Chondrocyte (in vitro differentiated cells): ENCODE measurements around the gene NCOA1. TPM values are rescaled to one million over a fixed set of nuclear protein-coding genes. Genes with fewer than 3 reads are reported as not detected.

ENCODE experiments used
- DNase-seq: peaks from one replicate; pipeline ENCODE4 v3.0.0; 2021; ENCODE audit warnings: mixed read lengths, low spot score
- H3K27ac Mint-ChIP-seq: one replicate; pipeline ENCODE4 v1.8.0; 2021; ENCODE audit warnings: mild to moderate bottlenecking, moderate library complexity, mixed read lengths; ENCODE audit not compliant: unreplicated experiment
- H3K27me3 Mint-ChIP-seq: 2 replicates; pipeline ENCODE4 v1.8.0; 2021; ENCODE audit warnings: low read depth, mixed read lengths
- H3K36me3 Mint-ChIP-seq: 2 replicates; pipeline ENCODE4 v1.8.0; 2021; ENCODE audit warnings: low read depth, mixed read lengths
- H3K4me1 Mint-ChIP-seq: 2 replicates; pipeline ENCODE4 v1.8.0; 2021; ENCODE audit warnings: low read depth, mild to moderate bottlenecking, mixed read lengths
- H3K4me3 Mint-ChIP-seq: one replicate; pipeline ENCODE4 v1.8.0; 2021; ENCODE audit warnings: mild to moderate bottlenecking, moderate library complexity, mixed read lengths; ENCODE audit not compliant: unreplicated experiment
- H3K9me3 Mint-ChIP-seq: 2 replicates; pipeline ENCODE4 v1.8.0; 2021; ENCODE audit warnings: low read depth, mixed read lengths
- total RNA-seq: library from RNA; stranded (reverse); gene quantifications from 3 replicates; pipeline ENCODE4 v1.2.1, GENCODE V29; 2021
- TF ChIP-seq, protein P1 (sequence below): fragments of 200-600 bp; sonication (generic); IDR thresholded peaks from 2 replicates; pipeline ENCODE4 v1.5.0; 2021; ENCODE audit warnings: antibody characterized with exemption, mild to moderate bottlenecking, moderate library complexity

NCOA1 gene
- total RNA-seq, 1 donor from 2014 or later, result 20.3 TPM

DNA sequence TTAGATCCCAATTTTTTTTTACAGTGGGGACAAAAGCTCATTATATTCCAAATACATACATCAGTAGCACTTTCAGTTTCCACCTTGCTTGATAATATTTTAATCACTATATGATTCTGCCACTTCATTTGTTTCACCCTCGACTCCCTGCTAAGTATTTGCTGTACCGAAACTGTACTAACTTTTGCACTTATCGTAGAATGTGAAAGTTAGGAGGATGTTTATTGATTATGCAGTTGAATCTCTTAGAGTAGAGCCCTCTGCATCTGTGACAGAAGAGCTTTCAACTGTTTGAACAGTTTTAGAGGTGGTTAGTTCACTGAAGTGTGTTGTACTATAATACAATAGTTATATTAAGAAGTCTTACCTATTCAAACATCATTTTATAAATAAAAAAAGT is 20.8 kb downstream of the NCOA1 start:
- Mint-ChIP-seq H3K27ac (no peak overlapping the region), H3K27me3 (no peaks in the 10 kb centered on the region), H3K36me3 (no peaks in the 10 kb centered on the region), H3K4me1 (peaks cover 25% of the 10 kb centered on the region), H3K9me3 (no peaks in the 10 kb centered on the region), H3K4me3 (no peak overlapping the region)
- no peak for DNase-seq
- TF ChIP-seq, protein P1, sequence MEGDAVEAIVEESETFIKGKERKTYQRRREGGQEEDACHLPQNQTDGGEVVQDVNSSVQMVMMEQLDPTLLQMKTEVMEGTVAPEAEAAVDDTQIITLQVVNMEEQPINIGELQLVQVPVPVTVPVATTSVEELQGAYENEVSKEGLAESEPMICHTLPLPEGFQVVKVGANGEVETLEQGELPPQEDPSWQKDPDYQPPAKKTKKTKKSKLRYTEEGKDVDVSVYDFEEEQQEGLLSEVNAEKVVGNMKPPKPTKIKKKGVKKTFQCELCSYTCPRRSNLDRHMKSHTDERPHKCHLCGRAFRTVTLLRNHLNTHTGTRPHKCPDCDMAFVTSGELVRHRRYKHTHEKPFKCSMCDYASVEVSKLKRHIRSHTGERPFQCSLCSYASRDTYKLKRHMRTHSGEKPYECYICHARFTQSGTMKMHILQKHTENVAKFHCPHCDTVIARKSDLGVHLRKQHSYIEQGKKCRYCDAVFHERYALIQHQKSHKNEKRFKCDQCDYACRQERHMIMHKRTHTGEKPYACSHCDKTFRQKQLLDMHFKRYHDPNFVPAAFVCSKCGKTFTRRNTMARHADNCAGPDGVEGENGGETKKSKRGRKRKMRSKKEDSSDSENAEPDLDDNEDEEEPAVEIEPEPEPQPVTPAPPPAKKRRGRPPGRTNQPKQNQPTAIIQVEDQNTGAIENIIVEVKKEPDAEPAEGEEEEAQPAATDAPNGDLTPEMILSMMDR, result no peak

- no peak for DNase-seq
- H3K27ac Mint-ChIP-seq, result no peak overlapping the region
- no peaks in the 10 kb centered on the region for H3K9me3 Mint-ChIP-seq
- H3K27me3 Mint-ChIP-seq, result no peaks in the 10 kb centered on the region
- TF ChIP-seq, protein P1, result no peak
- no peaks in the 10 kb centered on the region for H3K36me3 Mint-ChIP-seq
- no peak overlapping the region for H3K4me3 Mint-ChIP-seq
- H3K4me1 Mint-ChIP-seq, result peaks cover 25% of the 10 kb centered on the region
These were observed 21.4 kb downstream of the NCOA1 start for GRCh38 chr2:24512404-24512803.

DNA sequence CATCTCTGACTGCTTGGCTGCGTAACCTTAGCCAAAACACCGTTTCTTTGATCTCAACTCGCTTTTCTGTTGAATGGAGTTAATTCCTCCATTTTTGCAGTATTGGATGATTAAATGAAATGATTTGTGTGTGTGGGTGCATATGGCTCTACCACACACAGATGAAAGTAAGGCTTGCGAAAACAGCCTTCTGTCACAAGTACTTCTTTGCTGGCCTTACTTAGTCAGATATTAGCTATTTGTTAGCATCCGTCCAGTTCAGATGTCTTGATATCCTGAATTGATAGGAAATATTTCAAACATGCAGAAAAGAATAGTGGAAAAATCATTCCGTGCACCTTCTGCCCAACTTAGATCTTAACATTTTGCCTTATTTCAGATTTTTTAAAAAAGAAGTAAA is 21.8 kb downstream of the NCOA1 start:
- no peak for DNase-seq
- Mint-ChIP-seq H3K9me3 (no peaks in the 10 kb centered on the region), H3K36me3 (no peaks in the 10 kb centered on the region), H3K4me3 (no peak overlapping the region), H3K27ac (no peak overlapping the region), H3K27me3 (no peaks in the 10 kb centered on the region), H3K4me1 (peaks cover 25% of the 10 kb centered on the region)
- TF ChIP-seq, protein P1, result no peak

- H3K27me3 Mint-ChIP-seq, result no peaks in the 10 kb centered on the region
- H3K4me1 Mint-ChIP-seq, result peaks cover 25% of the 10 kb centered on the region
- no peaks in the 10 kb centered on the region for H3K9me3 Mint-ChIP-seq
- no peak for DNase-seq
- H3K4me3 Mint-ChIP-seq, result no peak overlapping the region
- no peak overlapping the region for H3K27ac Mint-ChIP-seq
- TF ChIP-seq, protein P1, result no peak
- H3K36me3 Mint-ChIP-seq, result no peaks in the 10 kb centered on the region
These were observed 22.4 kb downstream of the NCOA1 start for GRCh38 chr2:24513281-24514071.

DNA sequence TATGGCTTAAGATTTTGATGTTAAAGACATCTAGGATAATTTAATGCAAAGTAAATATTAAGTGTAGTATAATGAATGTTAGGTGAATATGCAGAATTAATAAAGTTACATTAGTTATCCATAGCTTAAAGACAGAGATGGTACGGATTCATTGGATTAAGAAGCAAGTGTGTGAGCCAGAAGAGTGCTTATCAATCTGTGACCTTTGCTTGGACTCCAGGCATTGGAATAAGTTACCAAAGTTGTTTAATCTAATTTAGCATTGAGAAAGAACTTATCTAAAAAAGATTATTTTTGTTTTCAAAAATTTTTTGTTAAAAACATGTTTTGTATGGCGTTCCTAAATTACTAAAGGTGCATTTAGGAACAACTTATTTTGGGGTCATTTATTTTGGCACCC is 23.8 kb downstream of the NCOA1 start:
- Mint-ChIP-seq H3K9me3 (peaks cover 2% of the 10 kb centered on the region), H3K27me3 (no peaks in the 10 kb centered on the region), H3K4me3 (no peak overlapping the region), H3K4me1 (peaks cover 25% of the 10 kb centered on the region), H3K27ac (no peak overlapping the region), H3K36me3 (no peaks in the 10 kb centered on the region)
- DNase-seq, result no peak
- TF ChIP-seq, protein P1, result no peak
